HepG2 (cell line): Measurements from ENCODE around the gene HERC4.

Source experiments
- ARNT ChIP-seq: fragments of 450-650 bp; IDR thresholded peaks from 2 replicates; pipeline ENCODE4 v1.6.1; 2017
- CENPT ChIP-seq: sonication (generic); formaldehyde crosslinking; IDR thresholded peaks from 2 replicates; pipeline ENCODE4 v1.8.0; 2022; ENCODE audit warnings: low read depth, mild to moderate bottlenecking, moderate library complexity, missing genetic modification reagents
- EZH2 ChIP-seq: conservative IDR thresholded peaks from 2 replicates; pipeline ENCODE4 v1.6.1; 2012; ENCODE audit warnings: mild to moderate bottlenecking, low read depth, low read length, moderate library complexity
- FOSL1 ChIP-seq: sonication (generic); formaldehyde crosslinking; IDR thresholded peaks from 2 replicates; pipeline ENCODE4 v1.9.0; 2021; ENCODE audit warnings: missing genetic modification reagents, borderline replicate concordance
- HDAC6 ChIP-seq: fragments of 200-600 bp; sonication (generic); IDR thresholded peaks from 2 replicates; pipeline ENCODE4 v1.7.0; 2017; ENCODE audit warnings: mild to moderate bottlenecking, antibody characterized with exemption, low read length, low read depth
- KAT2B ChIP-seq: fragments of 150-350 bp; IDR thresholded peaks from 2 replicates; pipeline ENCODE4 v1.6.1; 2014; ENCODE audit warnings: low read depth, low read length, borderline replicate concordance
- NCOA5 ChIP-seq: sonication (generic); formaldehyde crosslinking; IDR thresholded peaks from 2 replicates; pipeline ENCODE4 v1.4.0; 2020; ENCODE audit warnings: missing genetic modification reagents
- SP1 ChIP-seq, 2 experiments: fragments of 450-650 bp in 1 of 2; sonication (generic) in 1 of 2; formaldehyde crosslinking in 1 of 2; IDR thresholded peaks; 2 replicates each; pipeline versions ENCODE4 v1.4.0 to v1.6.1; 2016 to 2020; ENCODE audit warnings: missing genetic modification reagents in 1 of 2
- TCF7 ChIP-seq: sonication (generic); IDR thresholded peaks from 2 replicates; pipeline ENCODE4 v1.6.1; 2016; ENCODE audit warnings: antibody characterized with exemption, low read depth
- ZNF121 ChIP-seq: sonication (generic); formaldehyde crosslinking; IDR thresholded peaks from 2 replicates; pipeline ENCODE4 v1.5.0; 2020; ENCODE audit warnings: mild to moderate bottlenecking, missing genetic modification reagents
- TF ChIP-seq, protein P1 (sequence below): sonication (generic); formaldehyde crosslinking; IDR thresholded peaks from 2 replicates; pipeline ENCODE4 v1.4.0; 2020; ENCODE audit warnings: missing genetic modification reagents
- TF ChIP-seq, protein P2 (sequence below): sonication (generic); formaldehyde crosslinking; IDR thresholded peaks from 2 replicates; pipeline ENCODE4 v1.5.0; 2020; ENCODE audit warnings: mild to moderate bottlenecking, missing genetic modification reagents, moderate library complexity
- TF ChIP-seq, protein P3 (sequence below): sonication (generic); formaldehyde crosslinking; IDR thresholded peaks from 2 replicates; pipeline ENCODE4 v1.4.0; 2020; ENCODE audit warnings: missing genetic modification reagents

DNA sequence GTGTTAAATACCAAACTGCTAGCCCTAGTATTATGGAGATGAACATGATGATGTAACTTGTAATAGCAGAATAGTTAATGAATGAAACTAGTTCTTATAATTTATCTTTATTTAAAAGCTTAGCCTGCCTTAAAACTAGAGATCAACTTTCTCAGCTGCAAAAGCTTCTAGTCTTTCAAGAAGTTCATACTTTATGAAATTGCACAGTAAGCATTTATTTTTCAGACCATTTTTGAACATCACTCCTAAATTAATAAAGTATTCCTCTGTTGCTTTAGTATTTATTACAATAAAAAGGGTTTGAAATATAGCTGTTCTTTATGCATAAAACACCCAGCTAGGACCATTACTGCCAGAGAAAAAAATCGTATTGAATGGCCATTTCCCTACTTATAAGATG lies 157.4 kb downstream of the HERC4 start:
- no peak for TF ChIP-seq KAT2B
- TF ChIP-seq, protein P1, sequence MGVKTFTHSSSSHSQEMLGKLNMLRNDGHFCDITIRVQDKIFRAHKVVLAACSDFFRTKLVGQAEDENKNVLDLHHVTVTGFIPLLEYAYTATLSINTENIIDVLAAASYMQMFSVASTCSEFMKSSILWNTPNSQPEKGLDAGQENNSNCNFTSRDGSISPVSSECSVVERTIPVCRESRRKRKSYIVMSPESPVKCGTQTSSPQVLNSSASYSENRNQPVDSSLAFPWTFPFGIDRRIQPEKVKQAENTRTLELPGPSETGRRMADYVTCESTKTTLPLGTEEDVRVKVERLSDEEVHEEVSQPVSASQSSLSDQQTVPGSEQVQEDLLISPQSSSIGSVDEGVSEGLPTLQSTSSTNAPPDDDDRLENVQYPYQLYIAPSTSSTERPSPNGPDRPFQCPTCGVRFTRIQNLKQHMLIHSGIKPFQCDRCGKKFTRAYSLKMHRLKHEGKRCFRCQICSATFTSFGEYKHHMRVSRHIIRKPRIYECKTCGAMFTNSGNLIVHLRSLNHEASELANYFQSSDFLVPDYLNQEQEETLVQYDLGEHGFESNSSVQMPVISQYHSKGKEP: no peak
- no peak for TF ChIP-seq ARNT
- TF ChIP-seq HDAC6: no peak
- no peak for TF ChIP-seq FOSL1 (CRISPR knock-in tag)
- TF ChIP-seq NCOA5 (CRISPR knock-in tag): no peak
- TF ChIP-seq, protein P2, sequence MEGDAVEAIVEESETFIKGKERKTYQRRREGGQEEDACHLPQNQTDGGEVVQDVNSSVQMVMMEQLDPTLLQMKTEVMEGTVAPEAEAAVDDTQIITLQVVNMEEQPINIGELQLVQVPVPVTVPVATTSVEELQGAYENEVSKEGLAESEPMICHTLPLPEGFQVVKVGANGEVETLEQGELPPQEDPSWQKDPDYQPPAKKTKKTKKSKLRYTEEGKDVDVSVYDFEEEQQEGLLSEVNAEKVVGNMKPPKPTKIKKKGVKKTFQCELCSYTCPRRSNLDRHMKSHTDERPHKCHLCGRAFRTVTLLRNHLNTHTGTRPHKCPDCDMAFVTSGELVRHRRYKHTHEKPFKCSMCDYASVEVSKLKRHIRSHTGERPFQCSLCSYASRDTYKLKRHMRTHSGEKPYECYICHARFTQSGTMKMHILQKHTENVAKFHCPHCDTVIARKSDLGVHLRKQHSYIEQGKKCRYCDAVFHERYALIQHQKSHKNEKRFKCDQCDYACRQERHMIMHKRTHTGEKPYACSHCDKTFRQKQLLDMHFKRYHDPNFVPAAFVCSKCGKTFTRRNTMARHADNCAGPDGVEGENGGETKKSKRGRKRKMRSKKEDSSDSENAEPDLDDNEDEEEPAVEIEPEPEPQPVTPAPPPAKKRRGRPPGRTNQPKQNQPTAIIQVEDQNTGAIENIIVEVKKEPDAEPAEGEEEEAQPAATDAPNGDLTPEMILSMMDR (CRISPR knock-in tag): no peak
- no peak for TF ChIP-seq CENPT (CRISPR knock-in tag)
- TF ChIP-seq TCF7: no peak
- no peak for TF ChIP-seq ZNF121 (CRISPR knock-in tag)
- TF ChIP-seq SP1 (IDR thresholded peaks at IDR 0.05): no peak
- TF ChIP-seq SP1 (CRISPR knock-in tag; IDR thresholded peaks at IDR 0.05): no peak
- TF ChIP-seq, protein P3, sequence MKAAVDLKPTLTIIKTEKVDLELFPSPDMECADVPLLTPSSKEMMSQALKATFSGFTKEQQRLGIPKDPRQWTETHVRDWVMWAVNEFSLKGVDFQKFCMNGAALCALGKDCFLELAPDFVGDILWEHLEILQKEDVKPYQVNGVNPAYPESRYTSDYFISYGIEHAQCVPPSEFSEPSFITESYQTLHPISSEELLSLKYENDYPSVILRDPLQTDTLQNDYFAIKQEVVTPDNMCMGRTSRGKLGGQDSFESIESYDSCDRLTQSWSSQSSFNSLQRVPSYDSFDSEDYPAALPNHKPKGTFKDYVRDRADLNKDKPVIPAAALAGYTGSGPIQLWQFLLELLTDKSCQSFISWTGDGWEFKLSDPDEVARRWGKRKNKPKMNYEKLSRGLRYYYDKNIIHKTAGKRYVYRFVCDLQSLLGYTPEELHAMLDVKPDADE: no peak
- TF ChIP-seq EZH2: no peak
